K562 (cell line): ENCODE results near the gene CCDC32. TPM values are rescaled to one million over a fixed set of nuclear protein-coding genes. Genes with fewer than 3 reads are reported as not detected.

ENCODE experiments used
- ATF1 ChIP-seq, 2 experiments: fragments of 450-650 bp in 1 of 2; IDR thresholded peaks; 2 replicates each; pipeline ENCODE4 v1.6.1; 2016; ENCODE audit warnings: missing compliant biosample characterization in 1 of 2, missing genetic modification characterization in 1 of 2
- CHD4 ChIP-seq: fragments of 200-600 bp; sonication (generic); IDR thresholded peaks from 3 replicates; pipeline ENCODE4 v1.6.1; 2012; ENCODE audit warnings: low read depth, mild to moderate bottlenecking, mixed read lengths, low read length, inconsistent platforms; ENCODE audit not compliant: insufficient read depth, insufficient replicate concordance, poor library complexity, severe bottlenecking
- CXXC5 ChIP-seq: fragments of 250-450 bp; sonication (Bioruptor Pico); IDR thresholded peaks from 2 replicates; pipeline ENCODE4 v1.8.0; 2022; ENCODE audit warnings: inconsistent platforms, mild to moderate bottlenecking, moderate library complexity
- FOXA1 ChIP-seq: fragments of 450-650 bp; IDR thresholded peaks from 2 replicates; pipeline ENCODE4 v1.6.1; 2016; ENCODE audit warnings: mild to moderate bottlenecking, borderline replicate concordance
- IRF2 ChIP-seq: sonication (generic); formaldehyde crosslinking; IDR thresholded peaks from 2 replicates; pipeline ENCODE4 v1.8.1; 2022; ENCODE audit warnings: mild to moderate bottlenecking, missing genetic modification reagents
- KAT7 ChIP-seq: sonication (generic); formaldehyde crosslinking; IDR thresholded peaks from 2 replicates; pipeline ENCODE4 v1.8.0; 2022; ENCODE audit warnings: missing genetic modification reagents, mild to moderate bottlenecking, borderline replicate concordance
- LEF1 ChIP-seq: fragments of 450-650 bp; IDR thresholded peaks from 2 replicates; pipeline ENCODE4 v1.6.1; 2016; ENCODE audit warnings: mild to moderate bottlenecking
- NFYB ChIP-seq: IDR thresholded peaks from 2 replicates; pipeline ENCODE4 v1.6.1; 2011; ENCODE audit warnings: mild to moderate bottlenecking, moderate library complexity; ENCODE audit not compliant: insufficient read length; ENCODE audit errors: extremely low read depth
- NR3C1 ChIP-seq: sonication (generic); formaldehyde crosslinking; IDR thresholded peaks from 2 replicates; pipeline ENCODE4 v1.8.1; 2022; ENCODE audit warnings: missing genetic modification reagents
- OTX1 ChIP-seq: fragments of 450-650 bp; formaldehyde crosslinking; IDR thresholded peaks from 2 replicates; pipeline ENCODE4 v1.4.0; 2022; ENCODE audit warnings: mild to moderate bottlenecking
- POLR2A ChIP-seq: fragments of 450-650 bp; conservative IDR thresholded peaks from 2 replicates; pipeline ENCODE4 v1.6.1; 2016
- POLR3G ChIP-seq: IDR thresholded peaks from 2 replicates; pipeline ENCODE4 v1.6.1; 2011; ENCODE audit not compliant: insufficient read length, insufficient replicate concordance; ENCODE audit errors: extremely low read depth
- RAD21 ChIP-seq, 2 experiments: fragments of 250-450 bp in 1 of 2; fragments of 450-650 bp in 1 of 2; sonication (Bioruptor Pico) in 1 of 2; formaldehyde crosslinking in 1 of 2; IDR thresholded peaks in 1 of 2; conservative IDR thresholded peaks in 1 of 2; 2 replicates each; pipeline versions ENCODE4 v1.4.0 to v1.8.0; 2020 to 2022; ENCODE audit warnings: mild to moderate bottlenecking in 2 of 2, moderate library complexity in 1 of 2
- RBFOX2 ChIP-seq: fragments of 200-400 bp; formaldehyde crosslinking; IDR thresholded peaks from 2 replicates; pipeline ENCODE4 v1.6.1; 2017; ENCODE audit warnings: low read depth, mild to moderate bottlenecking, low read length, moderate library complexity
- ZNF124 ChIP-seq: sonication (generic); formaldehyde crosslinking; IDR thresholded peaks from 2 replicates; pipeline ENCODE4 v1.8.1; 2022; ENCODE audit warnings: missing genetic modification reagents
- ZNF830 ChIP-seq: fragments of 250-450 bp; sonication (Bioruptor Pico); IDR thresholded peaks from 2 replicates; pipeline ENCODE4 v1.5.0; 2021; ENCODE audit warnings: mild to moderate bottlenecking
- polyA plus RNA-seq, 8 experiments: library from polyadenylated mRNA; depleted of rRNA in 4 of 8; stranded (reverse) in 5 of 8; unstranded in 3 of 8; fragments of >200 nt; fragmentation: Nextera tagmentation in 2 of 8; fragmentation: Illumina TruSeq in 1 of 8; extraction: Ambion mirVana in 2 of 8; extraction: Trizol in 1 of 8; gene quantifications; 2 replicates each; pipeline versions ENCODE4 v1.2.1 to v1.2.3, GENCODE V29; 2011 to 2014; ENCODE audit warnings: inconsistent platforms in 1 of 8, missing spikeins in 1 of 8
- total RNA-seq, 7 experiments: library from RNA; depleted of rRNA in 6 of 7; stranded (reverse); fragments of >200 nt in 6 of 7; fragmentation: Illumina TruSeq in 2 of 7; extraction: Trizol in 2 of 7; gene quantifications; 2 replicates each; pipeline versions ENCODE4 v1.2.1 to v1.2.3, GENCODE V29; 2011 to 2021; ENCODE audit warnings: low replicate concordance in 1 of 7
- TF ChIP-seq, protein P1 (sequence below): fragments of 450-650 bp; IDR thresholded peaks from 2 replicates; pipeline ENCODE4 v1.6.1; 2018; ENCODE audit not compliant: partially characterized antibody
- TF ChIP-seq, protein P2 (sequence below): fragments of 450-650 bp; IDR thresholded peaks from 2 replicates; pipeline ENCODE4 v1.6.1; 2014; ENCODE audit warnings: low read depth, mild to moderate bottlenecking, moderate library complexity, borderline replicate concordance
- TF ChIP-seq, protein P3 (sequence below): fragments of 250-450 bp; sonication (Bioruptor Pico); IDR thresholded peaks from 2 replicates; pipeline ENCODE4 v1.8.0; 2022; ENCODE audit warnings: inconsistent platforms, mild to moderate bottlenecking, moderate library complexity, borderline replicate concordance
- TF ChIP-seq, protein P4 (sequence below): fragments of 450-650 bp; IDR thresholded peaks from 2 replicates; pipeline ENCODE4 v1.6.1; 2016

The CCDC32 gene
- total and polyA plus RNA-seq, 9 of the 15 experiments (the other 6 are each of a cell fraction or from before 2014, with no cell fraction given) = 22.2 to 94.8 (median 37.1) TPM

DNA sequence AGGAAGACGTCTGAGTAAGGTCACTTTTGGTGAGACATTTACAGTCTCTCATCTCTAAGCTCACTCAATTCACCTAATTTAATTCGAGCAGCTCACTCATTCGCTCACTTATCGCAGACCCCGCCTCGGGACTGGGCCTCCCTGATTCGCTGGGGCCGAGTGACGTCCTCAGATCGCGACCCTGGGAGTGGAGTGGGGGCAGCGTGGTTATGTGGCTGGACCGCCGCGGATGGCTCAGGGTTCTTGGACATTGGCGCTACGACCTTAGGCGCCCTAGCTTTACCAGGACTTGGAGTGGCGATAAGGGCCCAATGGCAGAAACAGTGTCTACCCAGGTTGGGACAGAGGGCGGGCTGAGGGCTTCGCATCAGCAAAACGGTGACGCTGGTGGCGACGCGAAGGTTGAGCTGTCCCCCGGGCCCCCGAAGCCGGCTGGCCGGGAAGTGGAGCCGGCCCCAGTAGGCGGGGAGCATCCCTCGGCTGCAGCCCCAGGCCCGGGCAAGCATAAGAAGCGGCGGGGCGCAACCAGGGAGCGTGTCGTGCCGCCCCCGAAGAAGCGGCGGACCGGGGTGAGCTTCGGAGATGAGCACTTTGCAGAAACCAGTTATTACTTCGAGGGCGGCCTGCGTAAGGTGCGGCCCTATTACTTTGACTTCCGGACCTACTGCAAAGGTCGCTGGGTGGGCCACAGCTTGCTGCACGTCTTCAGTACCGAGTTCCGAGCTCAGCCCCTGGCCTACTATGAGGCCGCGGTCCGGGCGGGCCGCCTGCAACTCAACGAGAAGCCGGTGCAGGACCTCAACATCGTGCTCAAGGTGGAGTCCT is 4.5 kb upstream of the CCDC32 start, which contains the start of gene RPUSD2 (continued):
- TF ChIP-seq, protein P1, sequence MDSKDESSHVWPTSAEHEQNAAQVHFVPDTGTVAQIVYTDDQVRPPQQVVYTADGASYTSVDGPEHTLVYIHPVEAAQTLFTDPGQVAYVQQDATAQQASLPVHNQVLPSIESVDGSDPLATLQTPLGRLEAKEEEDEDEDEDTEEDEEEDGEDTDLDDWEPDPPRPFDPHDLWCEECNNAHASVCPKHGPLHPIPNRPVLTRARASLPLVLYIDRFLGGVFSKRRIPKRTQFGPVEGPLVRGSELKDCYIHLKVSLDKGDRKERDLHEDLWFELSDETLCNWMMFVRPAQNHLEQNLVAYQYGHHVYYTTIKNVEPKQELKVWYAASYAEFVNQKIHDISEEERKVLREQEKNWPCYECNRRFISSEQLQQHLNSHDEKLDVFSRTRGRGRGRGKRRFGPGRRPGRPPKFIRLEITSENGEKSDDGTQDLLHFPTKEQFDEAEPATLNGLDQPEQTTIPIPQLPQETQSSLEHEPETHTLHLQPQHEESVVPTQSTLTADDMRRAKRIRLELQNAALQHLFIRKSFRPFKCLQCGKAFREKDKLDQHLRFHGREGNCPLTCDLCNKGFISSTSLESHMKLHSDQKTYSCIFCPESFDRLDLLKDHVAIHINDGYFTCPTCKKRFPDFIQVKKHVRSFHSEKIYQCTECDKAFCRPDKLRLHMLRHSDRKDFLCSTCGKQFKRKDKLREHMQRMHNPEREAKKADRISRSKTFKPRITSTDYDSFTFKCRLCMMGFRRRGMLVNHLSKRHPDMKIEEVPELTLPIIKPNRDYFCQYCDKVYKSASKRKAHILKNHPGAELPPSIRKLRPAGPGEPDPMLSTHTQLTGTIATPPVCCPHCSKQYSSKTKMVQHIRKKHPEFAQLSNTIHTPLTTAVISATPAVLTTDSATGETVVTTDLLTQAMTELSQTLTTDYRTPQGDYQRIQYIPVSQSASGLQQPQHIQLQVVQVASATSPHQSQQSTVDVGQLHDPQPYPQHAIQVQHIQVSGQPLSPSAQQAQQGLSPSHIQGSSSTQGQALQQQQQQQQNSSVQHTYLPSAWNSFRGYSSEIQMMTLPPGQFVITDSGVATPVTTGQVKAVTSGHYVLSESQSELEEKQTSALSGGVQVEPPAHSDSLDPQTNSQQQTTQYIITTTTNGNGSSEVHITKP = peak; percentile 35
- TF ChIP-seq POLR2A (peak; percentile 93), IRF2 (CRISPR knock-in tag) (no peak), RBFOX2 (peak; percentile 91), FOXA1 (no peak), CXXC5 (CRISPR knock-in tag) (peak; percentile 64), POLR3G (no peak), NR3C1 (no peak), ATF1 (CRISPR knock-in tag; IDR thresholded peaks at IDR 0.05) (peak; percentile 93), ATF1 (tag; IDR thresholded peaks at IDR 0.05) (peak; percentile 99), LEF1 (no peak; the same call in 1 of the 2 replicates), OTX1 (CRISPR knock-in tag) (0 out of 2 replicates have a peak, but pooled peaks have one; percentile 41), ZNF830 (CRISPR knock-in tag) (no peak), RAD21 (CRISPR knock-in tag; conservative IDR thresholded peaks at IDR 0.05 in 1 of 2, IDR thresholded peaks at IDR 0.05 in 1 of 2) (no peak), CHD4 (no peak), KAT7 (CRISPR knock-in tag) (peak; percentile 62; the same call in 1 of the 2 replicates), NFYB (peak; percentile 45), ZNF124 (CRISPR knock-in tag) (no peak)
- TF ChIP-seq, protein P2, sequence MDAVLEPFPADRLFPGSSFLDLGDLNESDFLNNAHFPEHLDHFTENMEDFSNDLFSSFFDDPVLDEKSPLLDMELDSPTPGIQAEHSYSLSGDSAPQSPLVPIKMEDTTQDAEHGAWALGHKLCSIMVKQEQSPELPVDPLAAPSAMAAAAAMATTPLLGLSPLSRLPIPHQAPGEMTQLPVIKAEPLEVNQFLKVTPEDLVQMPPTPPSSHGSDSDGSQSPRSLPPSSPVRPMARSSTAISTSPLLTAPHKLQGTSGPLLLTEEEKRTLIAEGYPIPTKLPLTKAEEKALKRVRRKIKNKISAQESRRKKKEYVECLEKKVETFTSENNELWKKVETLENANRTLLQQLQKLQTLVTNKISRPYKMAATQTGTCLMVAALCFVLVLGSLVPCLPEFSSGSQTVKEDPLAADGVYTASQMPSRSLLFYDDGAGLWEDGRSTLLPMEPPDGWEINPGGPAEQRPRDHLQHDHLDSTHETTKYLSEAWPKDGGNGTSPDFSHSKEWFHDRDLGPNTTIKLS = peak; percentile 74; the same call in 1 of the 2 replicates
- TF ChIP-seq, protein P3, sequence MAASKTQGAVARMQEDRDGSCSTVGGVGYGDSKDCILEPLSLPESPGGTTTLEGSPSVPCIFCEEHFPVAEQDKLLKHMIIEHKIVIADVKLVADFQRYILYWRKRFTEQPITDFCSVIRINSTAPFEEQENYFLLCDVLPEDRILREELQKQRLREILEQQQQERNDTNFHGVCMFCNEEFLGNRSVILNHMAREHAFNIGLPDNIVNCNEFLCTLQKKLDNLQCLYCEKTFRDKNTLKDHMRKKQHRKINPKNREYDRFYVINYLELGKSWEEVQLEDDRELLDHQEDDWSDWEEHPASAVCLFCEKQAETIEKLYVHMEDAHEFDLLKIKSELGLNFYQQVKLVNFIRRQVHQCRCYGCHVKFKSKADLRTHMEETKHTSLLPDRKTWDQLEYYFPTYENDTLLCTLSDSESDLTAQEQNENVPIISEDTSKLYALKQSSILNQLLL (CRISPR knock-in tag) = no peak
- TF ChIP-seq, protein P4, sequence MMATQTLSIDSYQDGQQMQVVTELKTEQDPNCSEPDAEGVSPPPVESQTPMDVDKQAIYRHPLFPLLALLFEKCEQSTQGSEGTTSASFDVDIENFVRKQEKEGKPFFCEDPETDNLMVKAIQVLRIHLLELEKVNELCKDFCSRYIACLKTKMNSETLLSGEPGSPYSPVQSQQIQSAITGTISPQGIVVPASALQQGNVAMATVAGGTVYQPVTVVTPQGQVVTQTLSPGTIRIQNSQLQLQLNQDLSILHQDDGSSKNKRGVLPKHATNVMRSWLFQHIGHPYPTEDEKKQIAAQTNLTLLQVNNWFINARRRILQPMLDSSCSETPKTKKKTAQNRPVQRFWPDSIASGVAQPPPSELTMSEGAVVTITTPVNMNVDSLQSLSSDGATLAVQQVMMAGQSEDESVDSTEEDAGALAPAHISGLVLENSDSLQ = peak; percentile 15; the same call in 1 of the 2 replicates
